DND-41 (cell line): ENCODE measurements around the gene DYRK1A.

Source experiments
- ATAC-seq: fragments of 200-7000 bp; cut with Tn5 transposase; 3 replicates; pipeline ENCODE4 v1.9.1; 2021; ENCODE audit warnings: low read depth; ENCODE audit not compliant: insufficient read depth
- DNase-seq: peaks from one replicate; pipeline ENCODE4 v3.0.0-alpha.2; 2020
- H2AFZ ChIP-seq: 2 replicates; pipeline ENCODE4 v1.6.0; 2012; ENCODE audit warnings: low read depth, low read length
- H3K27ac ChIP-seq: 2 replicates; pipeline ENCODE4 v1.5.1; 2012; ENCODE audit warnings: low read length, inconsistent platforms
- H3K27me3 ChIP-seq: fragments of 200-600 bp; sonication (generic); 2 replicates; pipeline ENCODE4 v1.6.0; 2012; ENCODE audit warnings: low read length, mild to moderate bottlenecking, inconsistent platforms; ENCODE audit not compliant: insufficient read depth, poor library complexity
- H3K36me3 ChIP-seq: 2 replicates; pipeline ENCODE4 v1.5.1; 2012; ENCODE audit warnings: low read length, inconsistent platforms; ENCODE audit not compliant: insufficient read depth
- H3K4me1 ChIP-seq: 2 replicates; pipeline ENCODE4 v1.5.1; 2012; ENCODE audit warnings: mild to moderate bottlenecking, low read length; ENCODE audit not compliant: insufficient read depth
- H3K4me2 ChIP-seq: 2 replicates; pipeline ENCODE4 v1.6.0; 2012; ENCODE audit warnings: mild to moderate bottlenecking, moderate library complexity, low read length, inconsistent platforms; ENCODE audit not compliant: insufficient read depth
- H3K4me3 ChIP-seq, 2 experiments: fragments of 200-600 bp in 1 of 2; shearing (Covaris generic) in 1 of 2; 2 replicates each; pipeline ENCODE4 v1.5.1; 2012 to 2016; ENCODE audit warnings: inconsistent platforms in 2 of 2, low read length in 2 of 2, mild to moderate bottlenecking in 2 of 2, low read depth in 1 of 2, moderate library complexity in 1 of 2
- H3K79me2 ChIP-seq: 2 replicates; pipeline ENCODE4 v1.6.0; 2012; ENCODE audit warnings: low read length, inconsistent platforms; ENCODE audit not compliant: insufficient read depth
- H3K9ac ChIP-seq: 2 replicates; pipeline ENCODE4 v1.6.0; 2012; ENCODE audit warnings: low read depth, mild to moderate bottlenecking, inconsistent platforms, low read length, moderate library complexity
- H3K9me3 ChIP-seq: 2 replicates; pipeline ENCODE4 v1.5.1; 2012; ENCODE audit warnings: low read length, moderate library complexity, mild to moderate bottlenecking, inconsistent platforms; ENCODE audit not compliant: insufficient read depth, severe bottlenecking
- H4K20me1 ChIP-seq: 2 replicates; pipeline ENCODE4 v1.6.0; 2012; ENCODE audit warnings: low read length; ENCODE audit not compliant: insufficient read depth
- CTCF ChIP-seq: IDR thresholded peaks from 2 replicates; pipeline ENCODE4 v1.5.1; 2012; ENCODE audit warnings: borderline replicate concordance, low read length, moderate library complexity, mild to moderate bottlenecking; ENCODE audit not compliant: poor library complexity, severe bottlenecking; ENCODE audit errors: extremely low read depth
- EZH2 ChIP-seq: IDR thresholded peaks from 3 replicates; pipeline ENCODE4 v1.6.1; 2012; ENCODE audit warnings: borderline replicate concordance, low read depth, mild to moderate bottlenecking, moderate library complexity, low read length, inconsistent platforms; ENCODE audit not compliant: severe bottlenecking

Gene DYRK1A

GRCh38 chr21:37339552-37339939 lies 27.0 kb upstream of the DYRK1A start:
- no peak overlapping the region for H3K4me3 ChIP-seq
- peaks cover 2% of the 10 kb centered on the region for H3K27me3 ChIP-seq
- no peaks in the 10 kb centered on the region for H3K9me3 ChIP-seq
- no peaks in the 10 kb centered on the region for H3K36me3 ChIP-seq
- no peaks in the 10 kb centered on the region for H3K4me1 ChIP-seq
- ATAC-seq, result no peak
- no peak overlapping the region for H3K9ac ChIP-seq
- no peaks in the 10 kb centered on the region for H4K20me1 ChIP-seq
- DNase-seq, result no peak
- H2AFZ ChIP-seq, result no peak overlapping the region
- no peak overlapping the region for H3K27ac ChIP-seq
- H3K79me2 ChIP-seq, result no peaks in the 10 kb centered on the region
- no peak for TF ChIP-seq CTCF
- no peak for TF ChIP-seq EZH2
- H3K4me2 ChIP-seq, result no peak overlapping the region

- H3K9ac ChIP-seq, result no peak overlapping the region
- no peak overlapping the region for H3K4me3 ChIP-seq
- H3K4me1 ChIP-seq, result no peaks in the 10 kb centered on the region
- no peaks in the 10 kb centered on the region for H3K9me3 ChIP-seq
- ATAC-seq (no peak), DNase-seq (no peak)
- no peaks in the 10 kb centered on the region for H3K79me2 ChIP-seq
- no peak overlapping the region for H2AFZ ChIP-seq
- H4K20me1 ChIP-seq, result no peaks in the 10 kb centered on the region
- no peak for TF ChIP-seq CTCF
- no peak for TF ChIP-seq EZH2
- no peaks in the 10 kb centered on the region for H3K36me3 ChIP-seq
- H3K27ac ChIP-seq, result no peak overlapping the region
- H3K27me3 ChIP-seq, result peaks cover 2% of the 10 kb centered on the region
- H3K4me2 ChIP-seq, result no peak overlapping the region
Measured at GRCh38 chr21:37341254-37341960, 25.2 kb upstream of the DYRK1A start.

- Histone ChIP-seq H3K9ac (no peak overlapping the region), H3K4me3 (no peak overlapping the region), H4K20me1 (no peaks in the 10 kb centered on the region), H3K4me2 (no peak overlapping the region), H3K27me3 (peaks cover 2% of the 10 kb centered on the region), H3K79me2 (no peaks in the 10 kb centered on the region), H2AFZ (no peak overlapping the region), H3K36me3 (no peaks in the 10 kb centered on the region), H3K9me3 (no peaks in the 10 kb centered on the region), H3K27ac (no peak overlapping the region), H3K4me1 (no peaks in the 10 kb centered on the region)
- DNase-seq (no peak), ATAC-seq (no peak)
- TF ChIP-seq EZH2 (no peak), CTCF (no peak)
Measured at GRCh38 chr21:37342046-37342632, 24.4 kb upstream of the DYRK1A start.
